HG03025 (cell line): ENCODE measurements around the gene EFNA5.

Experiments used
- ATAC-seq: cut with Tn5 transposase; IDR thresholded peaks from one replicate; pipeline ENCODE4 v1.9.1; 2021; ENCODE audit warnings: mild to moderate bottlenecking, moderate library complexity; ENCODE audit not compliant: unreplicated experiment, low FRiP score

EFNA5 gene

GRCh38 chr5:107415762-107416161 is 255.0 kb downstream of the EFNA5 start:
- ATAC-seq: no peak

GRCh38 chr5:107414802-107415201 is 255.9 kb downstream of the EFNA5 start:
- ATAC-seq: no peak

- no peak for ATAC-seq
These were observed 257.0 kb downstream of the EFNA5 start for GRCh38 chr5:107413754-107414153.

- no peak for ATAC-seq
These were observed 262.2 kb downstream of the EFNA5 start for GRCh38 chr5:107408564-107408963.

- ATAC-seq: no peak
These were observed 262.9 kb downstream of the EFNA5 start for GRCh38 chr5:107407713-107408298.

- ATAC-seq: no peak
These were observed 266.0 kb downstream of the EFNA5 start for GRCh38 chr5:107404595-107405374.

- no peak for ATAC-seq
These were observed 267.3 kb downstream of the EFNA5 start for GRCh38 chr5:107403228-107403953.

- no peak for ATAC-seq
These were observed 268.1 kb downstream of the EFNA5 start for GRCh38 chr5:107402434-107403227.

GRCh38 chr5:107401470-107402122 is 269.1 kb downstream of the EFNA5 start:
- no peak for ATAC-seq

- ATAC-seq: no peak
These were observed 270.4 kb downstream of the EFNA5 start for GRCh38 chr5:107400328-107400727.

GRCh38 chr5:107398703-107399102 is 272.0 kb downstream of the EFNA5 start:
- no peak for ATAC-seq

GRCh38 chr5:107396351-107396690 is 274.4 kb downstream of the EFNA5 start:
- ATAC-seq: peak; percentile 35

GRCh38 chr5:107395632-107396350 is 274.9 kb downstream of the EFNA5 start:
- peak; percentile 74 for ATAC-seq

GRCh38 chr5:107393851-107394250 is 276.9 kb downstream of the EFNA5 start:
- ATAC-seq: no peak

GRCh38 chr5:107391787-107392186 is 278.9 kb downstream of the EFNA5 start:
- ATAC-seq: no peak

- ATAC-seq: no peak
These were observed 281.0 kb downstream of the EFNA5 start for GRCh38 chr5:107389775-107390148.

- peak; percentile 87 for ATAC-seq
These were observed 281.5 kb downstream of the EFNA5 start for GRCh38 chr5:107389130-107389774.

GRCh38 chr5:107388141-107388861 is 282.4 kb downstream of the EFNA5 start:
- peak; percentile 47 for ATAC-seq
